Kidney capillary endothelial cell (primary cell): ENCODE measurements around the gene MYO5C.
A peak's percentile ranks its signal among the peaks of the same experiment; 100 is the strongest.

Experiments
- DNase-seq: peaks from one replicate; pipeline ENCODE4 v3.0.0-alpha.2; 2018; ENCODE audit warnings: low spot score

Gene MYO5C

GRCh38 chr15:52295421-52296001 is at the start of gene MYO5C:
Gene MYO5C, minus strand, starts transcription at chr15:52295804. Its CDS starts 168 bp downstream, at chr15:52295636.
- peak; percentile 73 for DNase-seq

- no peak for DNase-seq
Observed at GRCh38 chr15:52344592-52344991, 49.0 kb upstream of the MYO5C start.

- DNase-seq, result no peak
Observed at GRCh38 chr15:52343831-52344230, 48.2 kb upstream of the MYO5C start.

- no peak for DNase-seq
Observed at GRCh38 chr15:52340093-52340492, 44.5 kb upstream of the MYO5C start.

- DNase-seq, result no peak
Observed at GRCh38 chr15:52338891-52339290, 43.3 kb upstream of the MYO5C start.

- no peak for DNase-seq
Observed at GRCh38 chr15:52338058-52338457, 42.5 kb upstream of the MYO5C start.

GRCh38 chr15:52337198-52337853 is 41.7 kb upstream of the MYO5C start:
- DNase-seq, result peak; percentile 27

GRCh38 chr15:52336529-52336928 is 40.9 kb upstream of the MYO5C start:
- DNase-seq, result no peak

GRCh38 chr15:52334491-52335160 is 39.0 kb upstream of the MYO5C start:
- DNase-seq, result no peak

GRCh38 chr15:52331490-52332240 is 36.1 kb upstream of the MYO5C start:
- peak; percentile 60 for DNase-seq

- DNase-seq, result no peak
Observed at GRCh38 chr15:52329987-52330386, 34.4 kb upstream of the MYO5C start.

- no peak for DNase-seq
Observed at GRCh38 chr15:52329150-52329549, 33.5 kb upstream of the MYO5C start.

- DNase-seq, result no peak
Observed at GRCh38 chr15:52328680-52329079, 33.1 kb upstream of the MYO5C start.

GRCh38 chr15:52326756-52327155 is 31.2 kb upstream of the MYO5C start:
- DNase-seq, result no peak

GRCh38 chr15:52324109-52324508 is 28.5 kb upstream of the MYO5C start:
- no peak for DNase-seq

GRCh38 chr15:52318729-52319500 is 23.3 kb upstream of the MYO5C start:
- DNase-seq, result no peak

GRCh38 chr15:52317688-52318087 is 22.1 kb upstream of the MYO5C start:
- no peak for DNase-seq

- DNase-seq, result no peak
Observed at GRCh38 chr15:52317022-52317421, 21.4 kb upstream of the MYO5C start.

- DNase-seq, result no peak
Observed at GRCh38 chr15:52309154-52309548, 13.5 kb upstream of the MYO5C start.

- no peak for DNase-seq
Observed at GRCh38 chr15:52308446-52309153, 13.0 kb upstream of the MYO5C start.

GRCh38 chr15:52307847-52308246 is 12.2 kb upstream of the MYO5C start:
- no peak for DNase-seq
